Mucosa of rectum (tissue), 2 donors: Measurements from ENCODE around the gene ACP5.

Experiments
- H3K27ac ChIP-seq, 2 donors: one replicate each; pipeline ENCODE4 v1.7.0; 2013; ENCODE audit warnings: inconsistent platforms in 2 of 2, low read depth in 2 of 2, low read length in 2 of 2
- H3K27me3 ChIP-seq, 2 donors: one replicate each; pipeline ENCODE4 v1.7.0; 2013; ENCODE audit warnings: low read length in 2 of 2; ENCODE audit not compliant: control insufficient read depth in 2 of 2, insufficient read depth in 2 of 2
- H3K36me3 ChIP-seq, 2 donors: one replicate each; pipeline ENCODE4 v1.7.0; 2013; ENCODE audit warnings: low read length in 2 of 2; ENCODE audit not compliant: control insufficient read depth in 2 of 2, insufficient read depth in 2 of 2
- H3K4me1 ChIP-seq, 2 donors: one replicate each; pipeline ENCODE4 v1.7.0; 2013; ENCODE audit warnings: low read length in 2 of 2, mild to moderate bottlenecking in 1 of 2; ENCODE audit not compliant: control insufficient read depth in 2 of 2, insufficient read depth in 2 of 2
- H3K4me3 ChIP-seq, 2 donors: one replicate each; pipeline ENCODE4 v1.7.0; 2013; ENCODE audit warnings: low read length in 2 of 2
- H3K9ac ChIP-seq, 2 donors: one replicate each; pipeline ENCODE4 v1.7.0; 2013; ENCODE audit warnings: low read length in 2 of 2, low read depth in 1 of 2, mild to moderate bottlenecking in 1 of 2
- H3K9me3 ChIP-seq, 2 donors: one replicate each; pipeline ENCODE4 v1.7.0; 2013; ENCODE audit warnings: low read length in 2 of 2; ENCODE audit not compliant: control insufficient read depth in 2 of 2
- donor health status: healthy.
- donor health status: Normal muscosa, but diverticular disease.

The ACP5 gene

DNA sequence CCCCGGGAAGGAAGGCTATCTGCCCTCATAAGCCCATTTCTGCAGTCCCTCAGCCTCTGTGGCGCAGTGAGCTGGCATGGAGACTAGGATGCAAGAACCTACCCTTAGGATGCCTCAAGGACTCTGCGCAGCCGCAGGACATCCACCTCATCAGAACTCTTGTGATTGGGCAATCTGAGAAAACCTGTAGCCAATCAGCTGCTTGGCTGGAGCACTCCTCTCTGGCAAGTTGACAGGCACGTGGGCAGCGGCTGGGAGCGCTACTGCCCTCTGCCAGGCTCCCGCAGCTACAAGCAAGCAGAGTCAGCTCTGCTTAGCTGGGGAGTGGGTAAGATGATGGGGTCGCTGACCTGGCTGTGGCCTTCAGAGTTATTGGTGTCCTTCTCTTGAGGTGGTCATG lies 47.0 kb downstream of the ACP5 start:
- H3K4me1 ChIP-seq, result peaks cover 6 to 10% of the 10 kb centered on the region in 2 donors
- H3K27me3 ChIP-seq, result no peaks in the 10 kb centered on the region
- no peak overlapping the region for H3K4me3 ChIP-seq
- H3K9ac ChIP-seq, result no peak overlapping the region
- H3K36me3 ChIP-seq, result peaks cover 0 to under 1% of the 10 kb centered on the region in 2 donors
- H3K27ac ChIP-seq, result no peak overlapping the region
- H3K9me3 ChIP-seq, result no peaks in the 10 kb centered on the region

DNA sequence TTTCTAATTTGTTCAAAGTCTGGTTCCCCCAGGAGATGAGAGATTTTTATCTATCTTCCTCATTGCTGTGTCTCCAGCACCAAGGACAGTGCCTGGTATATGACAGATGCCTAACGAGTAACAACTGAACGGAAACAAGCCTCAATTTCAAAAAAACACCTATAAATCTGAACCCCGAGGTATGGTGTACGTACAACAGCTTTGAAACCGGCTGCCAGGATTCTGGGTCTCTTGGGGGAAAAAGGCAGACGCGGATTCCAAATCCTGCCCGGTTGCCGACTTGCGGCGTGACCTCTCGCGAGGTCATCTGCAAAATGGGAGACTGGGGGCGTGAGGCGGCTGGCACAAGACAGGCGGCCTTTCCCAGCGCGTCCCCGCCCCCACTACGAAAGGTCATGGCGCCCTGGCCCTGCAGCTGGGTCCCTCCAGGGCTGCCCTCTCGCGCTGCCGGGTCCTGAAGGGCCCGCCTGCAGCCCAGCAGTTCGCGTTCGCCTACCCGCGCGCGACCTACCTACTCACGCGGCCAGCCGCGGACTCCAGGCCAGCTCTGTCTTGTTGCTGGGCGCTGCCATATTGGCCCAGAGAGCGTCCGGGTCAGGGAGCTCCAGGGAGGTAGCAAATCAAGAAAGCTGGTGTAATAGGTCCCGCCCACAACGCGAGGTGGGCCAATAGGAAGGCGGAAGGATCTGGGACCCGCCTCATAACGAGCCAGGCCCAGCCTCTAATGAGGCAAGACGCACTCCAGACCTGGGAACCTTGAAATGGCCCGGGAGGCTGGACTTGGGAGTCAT lies 48.7 kb downstream of the ACP5 start, which contains the start of gene ECSIT:
TSS of gene ECSIT (minus strand) at position 584 of the 791 bp plus-strand sequence. CDS start 9,964 bp downstream, outside the sequence.
- H3K9ac ChIP-seq, result peak within 1 kb of the TSS; percentile 69 to 86
- peaks cover 0 to 5% of the 10 kb centered on the region in 2 donors for H3K36me3 ChIP-seq
- H3K27ac ChIP-seq, result peak within 1 kb of the TSS; percentile 94 to 95
- H3K4me1 ChIP-seq, result peaks cover 6 to 10% of the 10 kb centered on the region in 2 donors
- H3K27me3 ChIP-seq, result no peaks in the 10 kb centered on the region
- no peaks in the 10 kb centered on the region for H3K9me3 ChIP-seq
- peak within 1 kb of the TSS; percentile 85 to 95 for H3K4me3 ChIP-seq
